EL (cell line): ENCODE results near the gene FJX1.
"Not testable (repeated sequence)": the region's sequence is repeated elsewhere in the genome, so short reads cannot be mapped to it uniquely, and the experiment has no call there.

Experiments used
- DNase-seq: peaks from one replicate; pipeline ENCODE4 v3.0.0-alpha.2; 2016

Gene FJX1

DNA sequence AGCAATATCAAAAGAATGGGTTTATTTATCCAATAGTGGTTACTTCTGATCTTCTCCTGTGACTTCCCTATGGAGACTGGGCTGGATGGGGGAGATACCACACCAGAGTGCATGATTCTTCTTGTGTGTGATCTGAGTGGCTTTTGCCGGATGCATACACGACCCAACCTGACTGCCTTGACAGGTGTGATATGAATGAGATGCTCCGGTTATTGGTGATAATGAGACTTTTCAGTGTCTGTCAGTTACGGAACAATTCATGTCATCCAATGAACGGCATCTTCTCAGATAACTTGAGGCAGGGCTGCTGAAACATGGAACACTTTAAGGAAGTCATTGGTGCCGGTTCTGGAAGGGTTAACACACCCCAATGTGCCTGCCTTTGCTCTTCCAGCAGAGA is 17.7 kb downstream of the FJX1 start:
- DNase-seq, result no peak

DNA sequence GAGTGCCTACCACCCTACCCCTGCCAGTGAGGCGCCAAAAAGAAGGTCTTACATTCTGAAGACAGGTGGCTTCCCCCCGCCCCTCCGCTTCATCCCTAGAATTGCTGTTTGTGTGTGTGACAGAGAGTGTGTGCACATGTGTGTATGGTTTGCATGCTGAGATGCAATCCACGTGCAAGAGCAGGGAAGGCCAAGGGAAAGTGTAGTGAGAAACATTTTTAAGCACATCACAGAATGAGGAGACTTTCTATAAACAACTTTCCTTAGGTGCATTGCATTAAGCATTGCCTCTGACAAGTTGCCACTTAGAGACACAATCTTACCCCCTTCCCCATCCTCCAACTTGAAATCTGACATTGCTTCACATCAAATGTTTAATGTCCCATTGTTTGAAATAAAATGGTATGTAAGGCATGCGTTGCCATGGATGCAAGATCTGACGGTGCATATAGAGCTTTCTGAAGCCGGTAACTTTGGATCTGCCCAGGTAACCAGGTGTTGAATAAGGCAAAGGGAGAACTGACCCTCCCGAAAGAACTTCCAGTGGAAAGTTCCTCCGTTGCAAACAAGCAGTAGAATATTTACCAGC is 21.4 kb downstream of the FJX1 start:
- no peak for DNase-seq

DNA sequence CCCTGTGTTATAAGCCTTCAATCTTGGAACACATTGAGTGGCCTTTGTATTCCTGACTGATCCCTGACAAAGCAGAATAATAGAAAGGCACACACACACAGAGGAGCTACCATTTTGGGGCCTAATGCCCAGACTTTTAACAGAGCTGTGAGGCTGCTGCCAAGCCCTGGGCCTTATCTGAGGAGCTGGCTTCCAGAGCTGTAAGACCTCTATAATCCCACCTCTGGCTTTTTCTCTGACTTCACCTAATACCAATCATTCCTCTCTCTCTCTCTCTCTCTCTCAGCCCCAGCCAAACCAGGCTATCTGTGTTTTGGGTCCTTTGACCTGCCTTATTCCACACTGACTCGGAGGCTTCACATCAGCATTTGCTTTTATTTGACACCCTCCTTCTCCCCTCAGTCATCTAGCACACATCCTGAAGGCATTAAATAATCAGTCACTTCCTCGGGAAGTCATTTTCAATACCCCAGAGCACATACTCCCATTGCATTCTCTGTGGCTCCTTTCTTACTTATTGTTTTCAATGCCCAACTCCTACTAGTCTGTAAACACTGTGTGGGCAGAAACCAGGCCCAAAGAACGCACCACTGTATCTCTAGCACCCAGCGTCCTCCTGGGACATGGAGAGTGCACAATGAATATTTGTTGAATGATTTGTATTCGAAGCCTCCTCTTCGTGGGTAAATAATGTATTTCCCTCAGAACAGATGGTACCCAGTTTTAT is 23.1 kb downstream of the FJX1 start:
- no peak for DNase-seq

DNA sequence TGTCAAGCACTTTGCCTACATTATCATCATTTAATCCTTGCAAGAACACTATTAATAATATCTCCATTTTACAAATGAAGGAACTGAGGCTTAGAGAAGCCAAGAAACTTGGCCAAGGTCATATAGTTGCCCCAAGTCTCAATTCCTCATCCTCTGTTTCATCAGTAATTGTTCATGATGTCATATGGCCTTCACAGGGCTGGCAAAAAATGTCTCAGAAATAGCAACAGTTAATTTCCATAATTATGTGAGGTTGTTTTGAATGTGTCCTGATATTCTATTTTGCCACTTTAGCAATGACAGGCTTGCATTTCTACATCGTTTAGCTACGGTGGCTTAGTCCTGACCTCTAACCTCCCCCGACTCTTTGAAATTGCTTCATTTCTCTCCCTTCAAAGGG is 23.7 kb downstream of the FJX1 start:
- no peak for DNase-seq

DNA sequence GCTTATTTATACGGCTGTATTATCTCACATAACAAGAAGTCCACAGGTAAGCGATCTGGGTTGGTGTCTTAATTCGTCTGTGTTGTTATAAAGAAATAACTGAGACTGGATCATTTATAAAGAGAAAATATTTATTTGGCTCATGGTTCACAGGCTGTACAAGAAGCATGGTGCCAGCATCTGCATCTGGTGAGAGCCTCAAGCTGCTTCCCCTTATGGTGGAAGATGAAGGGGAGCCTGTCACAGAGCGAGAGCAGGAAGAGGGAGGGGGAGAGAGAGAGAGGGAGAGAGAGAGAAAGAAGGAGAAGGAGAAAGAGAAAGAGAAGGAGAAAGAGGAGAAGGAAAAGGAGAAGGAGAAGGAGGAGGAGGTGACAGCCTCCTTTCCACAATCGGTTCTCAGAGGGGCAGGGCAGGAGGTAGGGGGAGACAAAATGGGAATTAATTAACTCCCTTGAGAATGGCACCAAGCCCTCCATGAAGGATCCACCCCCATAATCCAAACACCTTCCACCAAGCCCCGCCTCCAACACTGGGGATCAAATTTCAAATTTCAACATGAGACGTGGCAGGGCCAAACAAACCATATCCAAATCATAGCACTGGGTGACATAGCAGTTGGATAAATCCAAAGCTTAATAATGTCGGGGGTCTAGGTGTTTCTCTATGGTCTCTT is 29.3 kb downstream of the FJX1 start:
- no peak for DNase-seq

DNA sequence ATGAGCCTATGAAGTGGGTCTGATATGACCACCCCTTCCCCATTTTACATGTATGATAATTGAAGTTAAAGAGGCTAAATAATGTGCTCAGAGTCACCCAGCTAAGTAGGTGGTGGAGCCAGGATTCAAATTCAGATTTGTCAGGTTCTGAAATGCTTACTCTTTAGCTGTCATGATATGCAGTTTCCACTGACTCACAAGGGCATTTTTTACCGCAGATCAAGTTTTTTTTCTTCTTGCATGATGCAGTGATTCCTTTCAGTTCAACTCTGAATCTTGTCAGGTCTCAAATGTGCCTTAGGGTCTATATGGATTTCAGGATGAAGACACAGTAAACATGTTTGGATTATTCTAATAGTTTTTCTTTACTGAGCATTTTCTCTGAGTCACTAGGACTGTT is 31.7 kb downstream of the FJX1 start:
- DNase-seq, result peak; percentile 49

DNA sequence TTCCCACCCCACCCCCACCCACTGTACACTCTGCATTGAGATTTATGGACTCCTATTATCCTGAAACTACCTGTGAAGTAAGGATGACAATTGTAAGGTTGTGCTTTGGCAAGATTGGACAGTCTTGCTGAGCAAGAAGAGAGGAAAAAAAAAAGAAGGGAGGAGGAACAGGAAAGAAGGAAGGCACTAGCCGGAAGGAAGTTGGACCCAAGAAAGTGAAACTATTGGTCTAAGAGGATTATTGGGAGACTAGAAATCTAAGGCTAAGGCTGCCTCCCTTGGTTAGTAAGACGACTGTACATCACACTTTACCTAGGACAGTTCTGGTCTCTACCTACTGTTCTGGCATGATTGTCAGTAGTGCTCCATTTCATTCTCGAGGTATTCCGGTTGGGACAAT is 32.2 kb downstream of the FJX1 start:
- no peak for DNase-seq

DNA sequence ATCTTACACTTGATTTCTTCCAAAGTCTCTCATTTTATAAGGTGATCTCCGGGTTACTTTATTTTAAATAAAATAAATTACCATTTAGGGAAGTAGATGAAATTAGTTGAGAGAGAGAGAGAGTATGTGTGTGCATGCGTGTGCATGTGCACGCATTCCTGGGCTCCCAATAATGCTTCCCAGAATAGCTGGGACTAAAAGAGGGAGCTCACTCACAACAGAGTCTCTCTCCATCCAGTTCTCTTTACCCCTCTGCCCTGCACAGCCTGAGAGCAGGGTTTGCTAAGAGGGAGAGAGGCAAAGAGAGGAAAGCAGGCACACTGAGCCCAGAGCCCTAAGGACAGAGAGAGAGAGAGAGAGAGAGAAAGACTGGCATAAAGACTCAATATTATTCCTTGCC is 33.0 kb downstream of the FJX1 start:
- DNase-seq, result no peak

DNA sequence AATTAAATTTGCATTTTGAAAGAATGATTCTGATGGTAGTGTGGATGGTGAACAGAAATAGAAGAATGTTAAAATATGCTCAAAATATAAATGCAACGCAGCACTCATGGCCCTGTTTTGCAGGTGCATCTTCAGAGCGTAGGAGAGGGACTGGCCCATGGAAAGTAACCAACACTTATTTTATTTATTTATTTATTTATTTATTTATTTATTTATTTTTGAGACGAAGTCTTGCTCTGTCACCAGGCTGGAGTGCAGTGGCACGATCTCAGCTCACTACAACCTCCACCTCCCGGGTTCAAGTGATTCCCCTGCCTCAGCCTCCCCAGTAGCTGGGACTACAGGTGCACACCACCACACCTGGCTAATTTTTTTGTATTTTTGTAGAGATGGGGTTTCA is 34.5 kb downstream of the FJX1 start:
- DNase-seq, result not testable (repeated sequence)

DNA sequence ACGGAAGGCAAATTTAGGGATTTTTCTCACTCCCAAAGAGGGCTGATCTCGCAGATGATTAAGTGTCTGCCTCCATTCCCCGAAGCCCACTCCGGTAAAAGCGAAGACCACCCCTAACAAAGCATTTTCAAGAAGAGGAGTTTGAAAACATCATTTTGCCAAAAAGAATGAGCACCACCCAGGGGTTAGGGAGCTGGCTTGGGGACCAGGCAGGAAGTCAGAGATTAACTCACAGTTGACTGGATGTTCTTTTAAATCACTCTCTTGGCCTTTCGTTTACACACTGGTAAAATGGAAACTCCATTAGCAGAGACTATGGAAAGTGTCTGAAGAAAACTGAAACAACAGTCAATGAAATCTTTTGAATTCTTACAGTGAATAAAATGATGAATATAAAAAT is 36.5 kb downstream of the FJX1 start:
- DNase-seq, result no peak

DNA sequence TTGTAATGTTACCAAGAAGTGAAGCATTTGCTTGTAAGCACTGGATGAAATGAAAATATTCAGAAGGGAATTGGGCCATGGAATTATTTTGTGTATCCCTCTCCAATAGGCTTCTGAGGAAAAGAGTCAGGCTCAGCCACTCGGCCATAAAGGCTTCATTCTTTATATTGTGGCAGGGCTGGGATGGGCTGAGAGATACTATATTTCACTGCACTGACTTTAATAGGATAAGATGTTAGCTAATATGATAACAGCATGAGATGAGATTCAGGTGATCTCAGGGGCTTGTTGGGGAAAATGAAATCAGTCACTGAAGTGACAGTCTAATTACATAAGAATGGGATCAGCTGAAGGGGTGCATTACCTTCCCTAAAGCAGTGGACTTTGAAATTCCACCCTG is 37.0 kb downstream of the FJX1 start:
- DNase-seq, result no peak

DNA sequence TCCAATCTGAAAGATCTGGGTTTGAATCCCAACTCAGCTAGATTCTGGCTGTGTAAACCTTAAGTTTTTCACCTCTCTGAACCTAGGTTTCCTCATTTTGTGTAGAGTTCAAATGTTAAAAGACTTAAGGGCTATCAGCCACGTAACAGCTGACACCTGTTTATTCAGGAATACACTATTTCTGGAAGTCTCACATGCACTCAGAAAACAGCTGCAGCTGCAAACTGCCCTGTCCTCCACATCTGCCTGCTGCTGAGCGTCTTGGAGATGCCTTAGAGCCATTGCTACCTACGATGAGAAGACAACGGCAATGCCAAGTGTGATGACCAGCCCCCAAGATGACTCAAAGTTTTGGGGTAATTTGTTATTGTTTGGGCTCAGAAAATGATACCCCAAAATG is 37.6 kb downstream of the FJX1 start:
- no peak for DNase-seq

DNA sequence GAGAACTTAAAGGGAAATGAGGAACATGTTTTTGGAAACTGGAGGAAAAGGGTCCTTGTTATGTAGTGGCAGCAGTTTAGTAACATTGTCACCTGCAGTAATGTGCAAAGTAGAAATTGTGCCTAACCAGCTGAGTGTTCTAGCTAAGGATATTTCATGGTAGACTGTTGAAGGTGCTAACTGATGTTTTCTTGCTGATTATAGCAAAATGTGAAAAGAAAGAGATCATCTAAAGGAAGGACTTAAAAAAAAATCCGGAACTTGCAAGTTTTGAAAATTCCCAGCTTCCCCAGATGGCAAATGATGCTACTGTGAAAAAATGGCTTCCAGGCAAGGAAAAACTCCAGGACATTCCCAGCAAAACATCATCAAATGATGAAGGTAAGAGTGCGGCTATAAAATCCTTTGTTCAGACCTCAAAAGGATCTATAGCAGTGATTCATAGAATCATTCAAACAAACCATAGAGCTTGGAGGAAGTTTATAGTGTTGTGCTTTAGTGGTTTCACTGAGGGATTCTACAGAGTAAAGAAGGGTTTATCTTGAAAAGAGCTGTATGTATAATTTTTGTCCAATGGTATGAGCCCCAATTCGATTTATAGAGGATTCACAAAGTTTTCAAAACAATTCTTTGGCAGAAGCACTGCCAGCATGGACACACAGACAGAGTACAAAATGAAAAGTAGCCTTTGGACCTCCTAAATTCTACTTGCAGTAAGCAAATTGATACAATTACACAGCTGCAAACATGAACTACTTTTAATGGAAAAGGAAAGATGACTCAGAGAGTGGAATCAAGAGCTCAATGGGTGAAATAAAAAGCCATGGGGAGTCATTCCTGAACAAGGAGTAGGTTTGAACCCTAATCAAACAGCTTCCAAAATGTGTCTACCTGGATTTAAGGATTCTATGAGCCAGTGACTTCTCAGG is 40.0 kb downstream of the FJX1 start:
- DNase-seq, result no peak

DNA sequence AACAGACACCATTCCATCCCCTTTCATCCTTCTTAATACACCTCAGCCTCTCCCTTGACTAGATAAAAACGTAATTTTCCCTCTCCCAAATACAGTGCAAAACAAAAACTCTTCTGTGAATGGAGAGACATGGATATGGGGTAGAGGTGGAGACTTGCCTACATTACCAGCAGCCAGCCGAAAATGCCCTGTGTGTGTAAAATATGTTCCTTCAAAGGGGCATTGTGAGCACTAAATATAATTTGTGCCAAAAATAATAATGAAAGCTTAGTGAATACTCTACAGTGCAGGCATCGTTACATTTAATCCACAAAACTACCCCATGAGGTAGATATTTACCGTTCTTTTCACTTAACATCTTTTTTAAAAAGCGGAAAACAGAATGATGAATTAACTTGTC is 43.3 kb downstream of the FJX1 start:
- no peak for DNase-seq

DNA sequence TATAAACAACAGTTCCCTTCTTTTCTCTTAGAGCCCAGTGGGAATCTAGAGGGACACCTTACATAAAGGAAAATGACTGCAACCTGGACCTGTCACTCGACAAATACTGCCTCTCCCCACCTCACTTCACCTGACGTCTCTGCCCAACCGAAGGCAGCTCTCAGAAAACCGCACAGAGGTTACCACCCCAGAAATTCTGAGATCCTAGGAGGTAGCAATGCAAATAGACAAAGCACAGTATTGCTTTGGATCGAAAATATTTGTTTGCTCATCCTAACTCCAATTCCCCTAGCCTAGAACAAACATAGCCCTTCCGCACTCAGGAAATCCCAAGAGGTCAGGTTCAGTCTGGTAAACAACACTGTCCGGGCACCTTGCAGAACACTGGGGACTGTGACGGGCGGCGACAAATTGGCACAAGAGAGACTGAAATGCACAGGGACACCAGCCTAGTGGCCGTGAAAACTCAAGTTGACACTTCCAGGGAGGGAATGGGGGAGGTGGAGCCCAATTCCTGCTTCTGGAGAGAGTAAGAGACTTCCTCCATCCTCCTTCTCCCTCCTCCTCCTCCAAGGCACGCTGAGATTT is 43.9 kb downstream of the FJX1 start:
- no peak for DNase-seq

DNA sequence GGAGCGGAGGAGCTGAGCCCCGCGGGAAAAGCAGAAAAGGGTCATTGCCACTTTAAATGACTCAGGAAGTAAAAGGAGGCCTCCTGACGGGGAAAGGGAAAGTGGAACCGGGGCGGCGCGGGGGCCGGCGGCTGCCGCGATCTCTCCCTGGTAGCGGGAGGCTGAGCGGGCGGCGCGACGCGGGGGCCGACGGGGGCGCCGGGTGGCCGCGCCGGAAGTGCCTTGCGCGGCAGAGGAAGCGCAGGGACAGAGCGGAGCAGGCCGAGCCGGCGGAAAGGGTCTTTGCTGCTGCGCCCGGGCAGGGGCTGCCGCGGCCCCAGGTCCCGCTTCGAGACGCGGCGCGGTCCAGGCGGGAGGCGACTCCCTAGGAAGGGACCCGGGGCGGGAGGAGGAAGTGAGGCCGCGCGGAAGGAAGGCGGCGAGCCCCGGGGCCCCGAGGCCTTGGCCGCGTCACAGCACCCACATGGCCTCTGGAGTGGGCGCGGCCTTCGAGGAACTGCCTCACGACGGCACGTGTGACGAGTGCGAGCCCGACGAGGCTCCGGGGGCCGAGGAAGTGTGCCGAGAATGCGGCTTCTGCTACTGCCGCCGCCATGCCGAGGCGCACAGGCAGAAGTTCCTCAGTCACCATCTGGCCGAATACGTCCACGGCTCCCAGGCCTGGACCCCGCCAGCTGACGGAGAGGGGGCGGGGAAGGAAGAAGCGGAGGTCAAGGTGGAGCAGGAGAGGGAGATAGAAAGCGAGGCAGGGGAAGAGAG is 44.6 kb downstream of the FJX1 start, which contains the start of gene TRIM44:
Gene TRIM44 (plus strand): TSS at position 127 of the 759 bp plus-strand sequence. CDS start 337 bp downstream, at position 464.
- peak; percentile 90 for DNase-seq

DNA sequence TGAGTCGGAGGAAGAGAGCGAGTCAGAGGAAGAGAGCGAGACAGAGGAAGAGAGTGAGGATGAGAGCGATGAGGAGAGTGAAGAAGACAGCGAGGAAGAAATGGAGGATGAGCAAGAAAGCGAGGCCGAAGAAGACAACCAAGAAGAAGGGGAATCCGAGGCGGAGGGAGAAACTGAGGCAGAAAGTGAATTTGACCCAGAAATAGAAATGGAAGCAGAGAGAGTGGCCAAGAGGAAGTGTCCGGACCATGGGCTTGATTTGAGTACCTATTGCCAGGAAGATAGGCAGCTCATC is 45.1 kb downstream of the FJX1 start:
- no peak for DNase-seq

DNA sequence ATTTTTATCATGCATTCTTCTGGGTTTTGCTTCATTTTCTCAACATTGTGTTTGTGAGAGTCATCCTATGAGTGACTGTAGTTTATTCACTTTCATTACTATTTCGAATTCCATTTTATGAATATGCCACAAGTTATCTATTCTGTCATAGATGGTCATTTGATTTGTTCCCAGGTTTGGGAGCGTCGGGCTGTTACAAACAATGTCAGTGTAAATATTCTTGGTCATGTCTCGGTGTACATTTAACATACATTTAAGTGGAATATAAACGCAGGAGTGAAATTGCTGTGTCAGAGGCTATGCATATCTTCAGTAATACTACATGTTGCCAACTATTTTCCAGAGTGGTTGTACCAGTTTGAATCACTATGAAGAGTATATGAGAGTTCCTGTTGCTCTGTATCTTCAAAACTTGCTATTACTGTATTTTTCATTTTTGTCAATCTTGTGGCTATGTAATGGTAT is 46.7 kb downstream of the FJX1 start:
- DNase-seq, result peak; percentile 48

DNA sequence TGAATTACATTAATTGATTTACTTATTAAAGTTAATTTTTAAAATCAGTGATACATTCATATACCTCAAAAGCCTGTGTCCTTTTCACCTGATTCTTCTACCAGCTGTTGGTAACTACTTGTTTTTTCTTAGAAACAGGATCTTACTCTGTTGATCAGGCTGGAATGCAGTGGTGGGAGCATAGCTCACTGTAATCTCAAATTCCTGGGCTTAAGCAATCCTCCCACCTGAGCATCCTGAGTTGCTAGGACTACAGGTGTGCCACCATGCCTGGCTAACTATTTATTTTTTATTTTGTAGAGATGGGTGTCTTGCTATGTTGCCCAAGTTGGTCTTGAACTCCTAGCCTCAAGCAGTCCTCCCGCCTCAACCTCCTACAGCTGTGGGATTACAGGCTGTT is 49.0 kb downstream of the FJX1 start:
- DNase-seq, result no peak

DNA sequence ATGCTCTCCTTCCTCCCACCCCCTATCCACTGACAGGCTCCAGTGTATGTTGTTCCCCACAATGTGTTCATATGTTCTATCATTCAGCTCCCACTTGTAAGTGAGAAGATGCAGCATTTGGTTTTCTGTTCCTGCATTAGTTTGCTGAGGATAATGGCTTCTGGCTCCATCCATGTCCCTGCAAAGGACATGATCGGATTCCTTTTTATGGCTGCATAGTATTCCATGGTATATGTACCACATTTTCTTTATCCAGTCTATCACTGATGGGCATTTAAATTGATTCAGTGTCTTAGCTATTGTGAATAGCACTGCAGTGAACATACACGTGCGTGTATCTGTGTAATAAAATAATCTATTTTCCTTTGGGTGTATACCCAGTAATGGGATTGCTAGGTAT is 50.1 kb downstream of the FJX1 start:
- DNase-seq, result not testable (repeated sequence)
